GM12865 (cell line): Measurements from ENCODE around the gene SLC34A2.

ENCODE experiments used
- DNase-seq: peaks from one replicate; pipeline ENCODE4 v3.0.0; 2010; ENCODE audit warnings: low read depth
- H3K4me3 ChIP-seq: 2 replicates; pipeline ENCODE4 v1.5.1; 2011; ENCODE audit warnings: mild to moderate bottlenecking, low read depth, low read length, control low read depth
- TF ChIP-seq, protein P1 (sequence below): IDR thresholded peaks from 2 replicates; pipeline ENCODE4 v1.5.1; 2011; ENCODE audit warnings: low read length, control low read depth, low read depth, inconsistent platforms; ENCODE audit not compliant: insufficient read depth; ENCODE audit errors: missing control alignments

Gene SLC34A2

GRCh38 chr4:25700661-25701060 lies 45.0 kb downstream of the SLC34A2 start:
- no peak overlapping the region for H3K4me3 ChIP-seq
- DNase-seq, result no peak
- TF ChIP-seq, protein P1, sequence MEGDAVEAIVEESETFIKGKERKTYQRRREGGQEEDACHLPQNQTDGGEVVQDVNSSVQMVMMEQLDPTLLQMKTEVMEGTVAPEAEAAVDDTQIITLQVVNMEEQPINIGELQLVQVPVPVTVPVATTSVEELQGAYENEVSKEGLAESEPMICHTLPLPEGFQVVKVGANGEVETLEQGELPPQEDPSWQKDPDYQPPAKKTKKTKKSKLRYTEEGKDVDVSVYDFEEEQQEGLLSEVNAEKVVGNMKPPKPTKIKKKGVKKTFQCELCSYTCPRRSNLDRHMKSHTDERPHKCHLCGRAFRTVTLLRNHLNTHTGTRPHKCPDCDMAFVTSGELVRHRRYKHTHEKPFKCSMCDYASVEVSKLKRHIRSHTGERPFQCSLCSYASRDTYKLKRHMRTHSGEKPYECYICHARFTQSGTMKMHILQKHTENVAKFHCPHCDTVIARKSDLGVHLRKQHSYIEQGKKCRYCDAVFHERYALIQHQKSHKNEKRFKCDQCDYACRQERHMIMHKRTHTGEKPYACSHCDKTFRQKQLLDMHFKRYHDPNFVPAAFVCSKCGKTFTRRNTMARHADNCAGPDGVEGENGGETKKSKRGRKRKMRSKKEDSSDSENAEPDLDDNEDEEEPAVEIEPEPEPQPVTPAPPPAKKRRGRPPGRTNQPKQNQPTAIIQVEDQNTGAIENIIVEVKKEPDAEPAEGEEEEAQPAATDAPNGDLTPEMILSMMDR, result no peak

DNA sequence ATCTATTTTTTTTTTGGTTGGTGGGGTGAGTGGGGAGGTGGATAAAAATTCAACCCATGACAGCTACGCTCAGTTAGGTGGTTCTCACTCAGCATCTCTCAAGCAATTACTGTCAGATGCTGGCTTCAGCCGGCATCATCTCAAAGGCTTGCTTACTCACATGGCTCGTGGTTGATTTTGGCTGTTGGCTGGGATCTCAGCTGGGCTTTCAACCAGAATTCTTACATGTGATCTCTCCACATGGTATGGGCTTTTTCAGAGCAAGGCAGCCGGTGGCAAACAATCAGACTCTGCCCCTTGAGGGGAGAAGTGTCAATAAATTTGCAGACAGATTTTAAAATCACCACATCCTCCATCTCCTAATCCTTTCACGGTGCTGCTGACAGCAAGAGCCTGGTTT lies 47.2 kb downstream of the SLC34A2 start:
- TF ChIP-seq, protein P1, result no peak
- no peak overlapping the region for H3K4me3 ChIP-seq
- no peak for DNase-seq

GRCh38 chr4:25703731-25704388 lies 48.2 kb downstream of the SLC34A2 start:
- no peak for DNase-seq
- TF ChIP-seq, protein P1, result no peak

DNA sequence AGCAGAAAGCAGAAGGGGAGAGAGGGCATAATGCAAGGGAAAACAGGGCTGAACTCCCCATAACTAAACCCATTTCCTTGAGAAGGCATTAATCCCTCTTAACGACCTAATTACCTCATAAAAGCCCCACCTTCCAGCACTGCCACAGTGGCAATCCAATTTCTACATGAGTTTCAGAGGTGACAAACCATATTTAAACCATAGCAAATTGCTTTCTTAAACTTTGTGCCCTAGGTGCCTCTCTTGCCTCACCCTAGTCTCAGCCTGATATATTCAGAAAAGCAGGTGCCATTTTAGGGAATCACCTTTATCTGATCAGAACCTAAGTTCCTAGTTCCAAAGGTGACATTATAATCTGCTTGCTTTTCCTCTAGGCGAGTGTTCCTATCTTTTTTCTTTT lies 48.9 kb downstream of the SLC34A2 start:
- H3K4me3 ChIP-seq, result no peak overlapping the region
- TF ChIP-seq, protein P1, result no peak
- DNase-seq, result no peak

More at GRCh38 chr4:25703731-25704388, 48.2 kb downstream of the SLC34A2 start:
- H3K4me3 ChIP-seq, result no peak overlapping the region

- no peak for DNase-seq
- H3K4me3 ChIP-seq, result no peak overlapping the region
- TF ChIP-seq, protein P1, result no peak
Observed at GRCh38 chr4:25710637-25711036, 55.0 kb downstream of the SLC34A2 start.

DNA sequence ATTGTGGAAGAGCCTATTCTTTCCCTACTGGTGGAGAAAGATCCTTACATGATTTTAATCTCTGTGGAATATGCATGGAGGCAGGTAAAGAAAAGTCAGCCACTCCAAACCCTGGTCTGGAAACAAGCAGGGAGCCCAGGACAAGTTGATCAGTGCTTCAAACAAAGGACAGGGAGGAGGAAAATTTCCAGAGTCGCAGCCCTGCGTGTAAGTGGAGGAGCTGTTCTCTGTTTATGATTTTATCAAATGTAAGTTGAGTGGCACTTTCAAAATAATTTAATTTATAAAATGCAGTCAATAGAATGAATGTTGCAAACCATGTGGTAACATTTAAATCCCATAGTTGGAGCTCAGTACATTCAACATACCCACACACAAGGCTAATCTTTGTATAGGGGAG lies 57.0 kb downstream of the SLC34A2 start:
- no peak overlapping the region for H3K4me3 ChIP-seq
- DNase-seq, result no peak

More for the DNA sequence above, 57.0 kb downstream of the SLC34A2 start:
- TF ChIP-seq, protein P1, result no peak
